ENCODE results near the gene DEFB121. TPM values are rescaled to one million over a fixed set of nuclear protein-coding genes. Genes with fewer than 3 reads are reported as not detected.
"Not testable (repeated sequence)": the region's sequence is repeated elsewhere in the genome, so short reads cannot be mapped to it uniquely, and the experiment has no call there.

DEFB121 gene
- total and polyA plus RNA-seq, 2 donors (not counting 1 experiment from before 2014, with no cell fraction given) = not detected

GRCh38 chr20:31368301-31368700 is 37.7 kb downstream of the DEFB121 start, which contains the start of gene DEFB118:
Gene DEFB118, plus strand, starts transcription at chr20:31368601. Its CDS starts 50 bp downstream, at chr20:31368651.
- H3K4me3 Mint-ChIP-seq = no peak within 1 kb of the TSS
- Histone ChIP-seq H4K20me1 (ENCODE audit: control insufficient read depth, insufficient read depth, low read length, poor library complexity, severe bottlenecking) (no peaks in the 10 kb centered on the region), H3K27me3 (replicated peaks in 1 of 4; ENCODE audit: control extremely low read depth in 1 of 4, control insufficient read depth in 3 of 4, insufficient read depth in 4 of 4, low read length in 3 of 4) (no peaks in the 10 kb centered on the region), H3K9ac (ENCODE audit: low read length) (no peak within 1 kb of the TSS), H2AFZ (ENCODE audit: insufficient read depth, low read depth, low read length, poor library complexity, severe bottlenecking) (no peak within 1 kb of the TSS), H3K9me3 (ENCODE audit: control extremely low read depth in 1 of 3, control insufficient read depth in 2 of 3, insufficient read depth in 1 of 3, low read length in 2 of 3) (peaks cover 0 to 16% (median 4%) of the 10 kb centered on the region in 3 donors), H3K4me1 (ENCODE audit: control insufficient read depth in 2 of 2, insufficient read depth in 2 of 2, low read length in 2 of 2) (no peaks in the 10 kb centered on the region), H3K4me3 (ENCODE audit: control extremely low read depth in 1 of 5, extremely low read depth in 1 of 5, insufficient read depth in 1 of 5, low read depth in 2 of 5, low read length in 4 of 5) (no peak within 1 kb of the TSS), H3K79me2 (ENCODE audit: control insufficient read depth, insufficient read depth, low read length) (no peaks in the 10 kb centered on the region), H3K27ac (ENCODE audit: low read length in 2 of 2) (no peak within 1 kb of the TSS), H3K4me2 (replicated peaks; ENCODE audit: low read depth, low read length, poor library complexity, severe bottlenecking) (no peak within 1 kb of the TSS), H3K36me3 (replicated peaks in 1 of 2; ENCODE audit: control extremely low read depth in 1 of 2, control insufficient read depth in 1 of 2, extremely low read depth in 1 of 2, insufficient read depth in 2 of 2, low read length in 1 of 2) (no peaks in the 10 kb centered on the region)
- H3K27ac Mint-ChIP-seq = no peak within 1 kb of the TSS
- WGBS (ENCODE audit: insufficient coverage) = 92% methylated on average over 1 of the region's 2 CpGs
- ATAC-seq (ENCODE audit: low read depth) (no peak), DNase-seq (no peak)
- peaks cover 2% of the 10 kb centered on the region for H3K9me3 Mint-ChIP-seq (ENCODE audit: insufficient read depth)
- POLR2A ChIA-PET = no interaction called here
- intact Hi-C loops (cut with micrococcal nuclease) = no loop called here
- no peak for TF ChIP-seq CTCF (IDR thresholded peaks at IDR 0.05)
- TF ChIP-seq EZH2 (IDR thresholded peaks at IDR 0.05; ENCODE audit: borderline replicate concordance, insufficient read depth, low read depth, low read length, poor library complexity, severe bottlenecking) = no peak
- no peaks in the 10 kb centered on the region for H3K4me1 Mint-ChIP-seq
- H3K27me3 Mint-ChIP-seq = no peaks in the 10 kb centered on the region
- CTCF ChIA-PET = no interaction called here

DNA sequence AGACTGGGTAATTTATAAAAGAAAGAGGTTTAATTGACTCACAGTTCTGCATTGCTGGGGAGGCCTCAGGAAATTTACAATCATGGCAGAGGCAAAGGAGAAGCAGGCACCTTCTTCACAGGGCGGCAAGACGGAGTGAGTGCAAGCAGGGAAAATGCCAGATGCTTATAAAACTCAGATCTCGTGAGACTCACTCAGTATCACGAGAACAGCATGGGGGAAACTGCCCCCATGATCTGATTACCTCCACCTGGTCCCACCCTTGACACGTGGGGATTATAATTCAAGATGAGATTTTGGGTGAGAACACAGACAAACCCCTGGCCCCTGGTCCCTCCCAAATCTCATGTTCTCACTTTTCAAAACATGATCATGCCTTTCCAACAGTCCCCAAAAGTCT is 41.7 kb downstream of the DEFB121 start:
- H3K79me2 ChIP-seq (ENCODE audit: control insufficient read depth, insufficient read depth, low read length); H3K27me3 ChIP-seq (replicated peaks in 1 of 4; ENCODE audit: control extremely low read depth in 1 of 4, control insufficient read depth in 3 of 4, insufficient read depth in 4 of 4, low read length in 3 of 4); H4K20me1 ChIP-seq (ENCODE audit: control insufficient read depth, insufficient read depth, low read length, poor library complexity, severe bottlenecking); H3K27me3 Mint-ChIP-seq; H3K4me3 ChIP-seq (ENCODE audit: control extremely low read depth in 1 of 5, extremely low read depth in 1 of 5, insufficient read depth in 1 of 5, low read depth in 2 of 5, low read length in 4 of 5); ATAC-seq (ENCODE audit: low read depth); CTCF ChIA-PET; H3K4me2 ChIP-seq (replicated peaks; ENCODE audit: low read depth, low read length, poor library complexity, severe bottlenecking); H3K27ac ChIP-seq (ENCODE audit: low read length in 2 of 2); intact Hi-C loops (cut with micrococcal nuclease); DNase-seq; H3K27ac Mint-ChIP-seq; H3K9ac ChIP-seq (ENCODE audit: low read length); H3K4me1 ChIP-seq (ENCODE audit: control insufficient read depth in 2 of 2, insufficient read depth in 2 of 2, low read length in 2 of 2); H3K4me3 Mint-ChIP-seq; POLR2A ChIA-PET; H3K9me3 Mint-ChIP-seq (ENCODE audit: insufficient read depth); H3K36me3 ChIP-seq (replicated peaks in 1 of 2; ENCODE audit: control extremely low read depth in 1 of 2, control insufficient read depth in 1 of 2, extremely low read depth in 1 of 2, insufficient read depth in 2 of 2, low read length in 1 of 2); H2AFZ ChIP-seq (ENCODE audit: insufficient read depth, low read depth, low read length, poor library complexity, severe bottlenecking); H3K4me1 Mint-ChIP-seq: not testable (repeated sequence)
- peaks cover 0 to 16% (median 4%) of the 10 kb centered on the region in 3 donors for H3K9me3 ChIP-seq (ENCODE audit: control extremely low read depth in 1 of 3, control insufficient read depth in 2 of 3, insufficient read depth in 1 of 3, low read length in 2 of 3)
- 84% methylated on average over 3 of the region's 5 CpGs for WGBS (ENCODE audit: insufficient coverage)
